ENCODE data around the gene RPS16.

- TF ChIP-seq CTCF (tag by site-specific recombination; IDR thresholded peaks at IDR 0.05) (no peak), ZNF350 (tag by site-specific recombination; IDR thresholded peaks at IDR 0.05) (no peak)
Observed at GRCh38 chr19:39481229-39481545, 45.4 kb upstream of the RPS16 start.
